ENCODE measurements around the gene MPZL2. TPM values are rescaled to one million over a fixed set of nuclear protein-coding genes. Genes with fewer than 3 reads are reported as not detected.

Gene MPZL2
- total RNA-seq: 13.4 TPM
- long read RNA-seq, transcript MPZL2-201 (6 exons, 2,620 nt): major isoform, 7 of 10 reads
- long read RNA-seq, partial matches to known transcripts: 0 of 10 reads
- long read RNA-seq, other reads (novel, unspliced or antisense): 0 of 10 reads

DNA sequence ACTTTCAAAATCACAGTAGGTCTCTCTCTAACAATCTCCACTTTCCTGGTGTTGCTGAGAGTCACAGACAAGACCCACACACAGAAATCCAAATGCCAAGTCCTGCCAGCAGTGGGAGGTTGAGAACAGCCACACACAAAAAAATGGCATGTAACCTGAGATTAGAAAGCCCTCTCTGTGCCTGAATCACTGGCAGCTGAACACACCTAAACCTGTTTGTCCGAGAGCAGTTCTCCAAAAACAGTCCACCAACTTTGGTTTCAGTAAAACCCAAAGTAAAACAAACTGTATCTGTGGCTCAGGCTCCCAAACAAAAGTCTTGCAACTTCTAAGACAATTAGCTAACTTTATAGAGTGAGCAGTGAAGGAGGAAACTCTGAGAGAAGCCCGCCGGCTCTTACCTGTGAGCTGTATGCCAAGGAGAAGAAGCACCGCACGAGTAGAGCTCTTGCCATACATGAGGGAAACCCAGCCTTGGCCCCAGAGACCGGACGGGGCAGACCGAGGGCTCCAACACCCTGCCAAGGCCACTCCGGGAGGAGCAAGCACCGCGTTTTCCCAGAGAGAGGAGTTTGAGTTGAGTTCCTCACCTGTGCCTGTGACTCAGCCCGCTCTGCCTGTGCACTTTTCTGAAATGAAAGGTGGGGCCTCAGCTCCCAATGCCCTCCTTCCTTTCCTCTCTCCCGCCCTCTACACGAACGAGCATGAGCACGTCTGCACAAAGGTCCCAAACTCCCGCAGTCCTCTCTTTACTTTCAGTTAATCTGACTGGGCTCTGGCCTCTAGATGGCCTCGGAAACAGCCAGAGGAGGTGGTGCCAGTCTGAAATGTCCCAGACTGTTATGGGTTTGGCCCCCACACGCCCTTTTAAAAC lies at the start of gene MPZL2:
TSS of gene MPZL2 (minus strand) at position 603 of the 874 bp plus-strand sequence. CDS start at position 459, 144 bp downstream.
- intact Hi-C loops (cut with micrococcal nuclease): no loop called here
- H3K27ac ChIP-seq (replicated peaks): peak within 1 kb of the TSS; percentile 66
- peak within 1 kb of the TSS; percentile 64 for H3K4me3 ChIP-seq
- TF ChIP-seq, protein P1, sequence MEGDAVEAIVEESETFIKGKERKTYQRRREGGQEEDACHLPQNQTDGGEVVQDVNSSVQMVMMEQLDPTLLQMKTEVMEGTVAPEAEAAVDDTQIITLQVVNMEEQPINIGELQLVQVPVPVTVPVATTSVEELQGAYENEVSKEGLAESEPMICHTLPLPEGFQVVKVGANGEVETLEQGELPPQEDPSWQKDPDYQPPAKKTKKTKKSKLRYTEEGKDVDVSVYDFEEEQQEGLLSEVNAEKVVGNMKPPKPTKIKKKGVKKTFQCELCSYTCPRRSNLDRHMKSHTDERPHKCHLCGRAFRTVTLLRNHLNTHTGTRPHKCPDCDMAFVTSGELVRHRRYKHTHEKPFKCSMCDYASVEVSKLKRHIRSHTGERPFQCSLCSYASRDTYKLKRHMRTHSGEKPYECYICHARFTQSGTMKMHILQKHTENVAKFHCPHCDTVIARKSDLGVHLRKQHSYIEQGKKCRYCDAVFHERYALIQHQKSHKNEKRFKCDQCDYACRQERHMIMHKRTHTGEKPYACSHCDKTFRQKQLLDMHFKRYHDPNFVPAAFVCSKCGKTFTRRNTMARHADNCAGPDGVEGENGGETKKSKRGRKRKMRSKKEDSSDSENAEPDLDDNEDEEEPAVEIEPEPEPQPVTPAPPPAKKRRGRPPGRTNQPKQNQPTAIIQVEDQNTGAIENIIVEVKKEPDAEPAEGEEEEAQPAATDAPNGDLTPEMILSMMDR (IDR thresholded peaks at IDR 0.05; ENCODE audit: borderline replicate concordance): no peak
- H3K27me3 ChIP-seq (ENCODE audit: low read depth): peaks cover 16% of the 10 kb centered on the region
- H3K9me3 ChIP-seq (replicated peaks): no peaks in the 10 kb centered on the region
- peaks cover 15% of the 10 kb centered on the region for H3K4me1 ChIP-seq
- DNase-seq: peak; percentile 20
- peaks cover 7% of the 10 kb centered on the region for H3K36me3 ChIP-seq

- no peaks in the 10 kb centered on the region for H3K36me3 ChIP-seq
- peaks cover 54% of the 10 kb centered on the region for H3K27me3 ChIP-seq (ENCODE audit: low read depth)
- no peak for DNase-seq
- peaks cover 23% of the 10 kb centered on the region for H3K4me1 ChIP-seq
- TF ChIP-seq, protein P1 (IDR thresholded peaks at IDR 0.05; ENCODE audit: borderline replicate concordance): no peak
- no peak overlapping the region for H3K27ac ChIP-seq (replicated peaks)
- no peak overlapping the region for H3K4me3 ChIP-seq
- H3K9me3 ChIP-seq (replicated peaks): no peaks in the 10 kb centered on the region
- intact Hi-C loops (cut with micrococcal nuclease): no loop called here
These were observed 49.1 kb upstream of the MPZL2 start for GRCh38 chr11:118313242-118313641.

- Histone ChIP-seq H3K36me3 (no peaks in the 10 kb centered on the region), H3K4me3 (no peak overlapping the region), H3K27ac (replicated peaks) (no peak overlapping the region), H3K9me3 (replicated peaks) (no peaks in the 10 kb centered on the region), H3K4me1 (peaks cover 23% of the 10 kb centered on the region), H3K27me3 (ENCODE audit: low read depth) (peaks cover 54% of the 10 kb centered on the region)
- DNase-seq: no peak
- TF ChIP-seq, protein P1 (IDR thresholded peaks at IDR 0.05; ENCODE audit: borderline replicate concordance): no peak
- intact Hi-C loops (cut with micrococcal nuclease): no loop called here
These were observed 48.2 kb upstream of the MPZL2 start for GRCh38 chr11:118312328-118312727.

- H3K27me3 ChIP-seq (ENCODE audit: low read depth): peaks cover 54% of the 10 kb centered on the region
- no peak for DNase-seq
- H3K36me3 ChIP-seq: no peaks in the 10 kb centered on the region
- TF ChIP-seq, protein P1 (IDR thresholded peaks at IDR 0.05; ENCODE audit: borderline replicate concordance): no peak
- H3K4me3 ChIP-seq: no peak overlapping the region
- H3K27ac ChIP-seq (replicated peaks): no peak overlapping the region
- intact Hi-C loops (cut with micrococcal nuclease): no loop called here
- H3K9me3 ChIP-seq (replicated peaks): no peaks in the 10 kb centered on the region
- H3K4me1 ChIP-seq: peaks cover 17% of the 10 kb centered on the region
These were observed 47.4 kb upstream of the MPZL2 start for GRCh38 chr11:118311518-118311917.

DNA sequence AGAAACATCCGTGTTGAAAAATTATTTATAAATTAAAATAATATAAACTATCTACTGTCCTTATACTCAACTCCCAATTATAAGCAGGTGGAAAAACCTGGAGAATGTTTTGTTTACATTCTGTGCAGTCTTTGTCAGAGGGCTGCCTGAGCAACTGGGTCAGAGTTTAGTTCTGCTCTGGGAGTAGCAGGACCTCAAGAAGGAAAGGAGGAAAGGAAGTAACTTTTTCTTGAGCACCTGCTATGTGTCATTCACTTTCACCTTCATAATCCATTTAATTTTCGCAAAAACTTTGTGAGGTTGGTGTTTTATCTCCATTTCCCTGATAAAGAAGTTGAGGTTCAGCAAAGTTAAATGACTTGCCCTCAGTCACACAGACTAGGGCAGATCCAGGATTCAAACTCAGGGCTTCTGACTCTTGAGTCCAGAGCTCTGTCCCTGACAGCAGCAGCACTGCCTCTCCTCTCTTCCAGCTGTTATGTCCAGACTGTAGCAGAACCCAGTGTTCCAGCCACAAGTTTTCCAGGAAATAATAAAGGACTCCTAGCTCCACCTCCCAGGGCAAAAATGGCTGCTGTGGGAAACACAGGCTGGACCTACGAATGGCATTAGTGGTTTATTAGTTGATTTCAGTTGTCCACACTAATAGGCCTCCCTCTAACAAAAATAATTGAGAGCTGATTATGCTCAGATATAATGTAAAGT lies 46.8 kb upstream of the MPZL2 start:
- Histone ChIP-seq H3K4me3 (no peak overlapping the region), H3K9me3 (replicated peaks) (no peaks in the 10 kb centered on the region), H3K27me3 (ENCODE audit: low read depth) (peaks cover 54% of the 10 kb centered on the region), H3K27ac (replicated peaks) (no peak overlapping the region), H3K36me3 (no peaks in the 10 kb centered on the region), H3K4me1 (peaks cover 11% of the 10 kb centered on the region)
- TF ChIP-seq, protein P1 (IDR thresholded peaks at IDR 0.05; ENCODE audit: borderline replicate concordance): no peak
- DNase-seq: no peak
- intact Hi-C loops (cut with micrococcal nuclease): no loop called here

Data from left ventricle myocardium inferior (tissue), 1 donor.